Endothelial cell (in vitro differentiated cells): Measurements from ENCODE around the gene TBC1D23. TPM values are rescaled to one million over a fixed set of nuclear protein-coding genes. Genes with fewer than 3 reads are reported as not detected.

Experiments used
- DNase-seq: peaks from one replicate; pipeline ENCODE4 v3.0.0; 2021; ENCODE audit warnings: low spot score
- H3K27ac Mint-ChIP-seq: one replicate; pipeline ENCODE4 v1.8.0; 2021; ENCODE audit warnings: mixed read lengths, inconsistent platforms; ENCODE audit not compliant: unreplicated experiment
- H3K27me3 Mint-ChIP-seq: one replicate; pipeline ENCODE4 v1.8.0; 2021; ENCODE audit warnings: mild to moderate bottlenecking, moderate library complexity, mixed read lengths, inconsistent platforms; ENCODE audit not compliant: unreplicated experiment
- H3K36me3 Mint-ChIP-seq: one replicate; pipeline ENCODE4 v1.8.0; 2021; ENCODE audit warnings: mild to moderate bottlenecking, low read depth, mixed read lengths, inconsistent platforms; ENCODE audit not compliant: unreplicated experiment
- H3K4me1 Mint-ChIP-seq: one replicate; pipeline ENCODE4 v1.8.0; 2021; ENCODE audit warnings: mild to moderate bottlenecking, mixed read lengths, inconsistent platforms; ENCODE audit not compliant: unreplicated experiment
- H3K4me3 Mint-ChIP-seq: one replicate; pipeline ENCODE4 v1.8.0; 2021; ENCODE audit warnings: mild to moderate bottlenecking, mixed read lengths, inconsistent platforms; ENCODE audit not compliant: unreplicated experiment
- H3K9me3 Mint-ChIP-seq: one replicate; pipeline ENCODE4 v1.8.0; 2021; ENCODE audit warnings: mixed read lengths, inconsistent platforms; ENCODE audit not compliant: unreplicated experiment
- total RNA-seq: library from RNA; stranded (reverse); fragmentation: NEBNext Ultra II Directional; extraction: Animal tissue kit (Norgen Biotek cat#: 25700); gene quantifications from one replicate; pipeline ENCODE4 v1.2.1, GENCODE V29; 2021; ENCODE audit not compliant: unreplicated experiment
- TF ChIP-seq, protein P1 (sequence below): fragments of 200-600 bp; sonication (generic); IDR thresholded peaks from one replicate; pipeline ENCODE4 v1.5.0; 2021; ENCODE audit warnings: antibody characterized with exemption; ENCODE audit not compliant: unreplicated experiment

The TBC1D23 gene
- total RNA-seq, 1 donor from 2014 or later = 31.2 TPM

GRCh38 chr3:100252001-100252400 is 8.8 kb upstream of the TBC1D23 start:
- TF ChIP-seq, protein P1, sequence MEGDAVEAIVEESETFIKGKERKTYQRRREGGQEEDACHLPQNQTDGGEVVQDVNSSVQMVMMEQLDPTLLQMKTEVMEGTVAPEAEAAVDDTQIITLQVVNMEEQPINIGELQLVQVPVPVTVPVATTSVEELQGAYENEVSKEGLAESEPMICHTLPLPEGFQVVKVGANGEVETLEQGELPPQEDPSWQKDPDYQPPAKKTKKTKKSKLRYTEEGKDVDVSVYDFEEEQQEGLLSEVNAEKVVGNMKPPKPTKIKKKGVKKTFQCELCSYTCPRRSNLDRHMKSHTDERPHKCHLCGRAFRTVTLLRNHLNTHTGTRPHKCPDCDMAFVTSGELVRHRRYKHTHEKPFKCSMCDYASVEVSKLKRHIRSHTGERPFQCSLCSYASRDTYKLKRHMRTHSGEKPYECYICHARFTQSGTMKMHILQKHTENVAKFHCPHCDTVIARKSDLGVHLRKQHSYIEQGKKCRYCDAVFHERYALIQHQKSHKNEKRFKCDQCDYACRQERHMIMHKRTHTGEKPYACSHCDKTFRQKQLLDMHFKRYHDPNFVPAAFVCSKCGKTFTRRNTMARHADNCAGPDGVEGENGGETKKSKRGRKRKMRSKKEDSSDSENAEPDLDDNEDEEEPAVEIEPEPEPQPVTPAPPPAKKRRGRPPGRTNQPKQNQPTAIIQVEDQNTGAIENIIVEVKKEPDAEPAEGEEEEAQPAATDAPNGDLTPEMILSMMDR = no peak
- Mint-ChIP-seq H3K9me3 (no peaks in the 10 kb centered on the region), H3K27me3 (no peaks in the 10 kb centered on the region), H3K4me1 (no peaks in the 10 kb centered on the region), H3K36me3 (no peaks in the 10 kb centered on the region), H3K27ac (no peak overlapping the region), H3K4me3 (no peak overlapping the region)
- DNase-seq = no peak

DNA sequence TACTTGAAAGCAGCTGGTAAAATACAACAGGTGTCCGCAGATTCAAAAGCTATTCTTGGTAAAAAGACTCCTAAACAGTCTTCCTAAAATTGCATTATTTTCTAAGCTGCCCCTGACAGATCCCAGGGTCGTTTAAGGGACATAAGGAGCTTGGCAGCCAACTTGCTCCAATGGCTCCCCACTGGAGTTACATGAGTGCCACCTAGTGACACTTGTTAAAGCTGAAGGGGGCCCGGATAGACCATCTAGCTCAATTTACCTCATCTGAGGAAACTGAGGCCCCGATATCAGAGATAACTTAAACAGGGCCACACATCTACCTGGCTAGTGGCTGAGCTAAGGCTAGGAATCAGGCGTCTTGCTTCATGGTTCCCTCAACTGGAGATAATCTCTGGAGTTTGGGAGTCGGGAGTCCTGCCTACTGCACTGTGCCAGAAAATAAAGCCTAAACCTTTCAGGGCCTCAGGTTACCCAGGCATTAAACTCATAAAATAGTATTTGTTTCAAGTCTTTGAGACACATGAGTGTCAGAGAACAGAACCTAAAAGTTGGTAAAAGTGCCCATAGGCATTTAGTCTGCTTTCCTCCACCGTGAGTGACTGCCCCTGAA is 6.5 kb upstream of the TBC1D23 start:
- Mint-ChIP-seq H3K27ac (no peak overlapping the region), H3K9me3 (no peaks in the 10 kb centered on the region), H3K27me3 (no peaks in the 10 kb centered on the region), H3K36me3 (no peaks in the 10 kb centered on the region), H3K4me1 (no peaks in the 10 kb centered on the region), H3K4me3 (no peak overlapping the region)
- TF ChIP-seq, protein P1 = peak; percentile 32
- peak; percentile 53 for DNase-seq

DNA sequence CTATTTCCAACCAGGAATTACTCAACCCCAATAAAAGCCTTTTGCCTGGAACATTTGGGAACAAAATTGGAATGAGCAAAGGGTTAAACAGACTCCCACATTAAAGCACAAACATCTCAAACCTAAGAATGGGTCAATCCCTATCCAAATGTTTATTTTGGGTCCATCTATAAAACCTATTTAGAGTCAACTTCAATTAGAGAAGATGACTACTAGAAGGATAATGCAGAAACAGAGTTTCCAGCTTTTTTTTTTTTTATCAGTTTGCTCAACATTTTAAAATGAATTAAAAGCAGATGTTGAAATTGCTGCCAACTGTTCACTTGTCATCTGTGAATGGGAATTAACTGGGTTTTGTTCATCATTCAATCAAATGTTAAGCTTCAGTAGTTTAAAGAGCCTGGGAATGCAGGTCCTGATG is 4.1 kb upstream of the TBC1D23 start:
- Mint-ChIP-seq H3K9me3 (no peaks in the 10 kb centered on the region), H3K27ac (no peak overlapping the region), H3K4me1 (peaks cover 11% of the 10 kb centered on the region), H3K36me3 (no peaks in the 10 kb centered on the region), H3K27me3 (no peaks in the 10 kb centered on the region), H3K4me3 (no peak overlapping the region)
- TF ChIP-seq, protein P1 = no peak
- DNase-seq = no peak

GRCh38 chr3:100257586-100257985 is 3.2 kb upstream of the TBC1D23 start:
- Mint-ChIP-seq H3K4me1 (peaks cover 15% of the 10 kb centered on the region), H3K9me3 (no peaks in the 10 kb centered on the region), H3K27ac (no peak overlapping the region), H3K4me3 (no peak overlapping the region), H3K27me3 (no peaks in the 10 kb centered on the region), H3K36me3 (no peaks in the 10 kb centered on the region)
- TF ChIP-seq, protein P1 = no peak
- DNase-seq = no peak

DNA sequence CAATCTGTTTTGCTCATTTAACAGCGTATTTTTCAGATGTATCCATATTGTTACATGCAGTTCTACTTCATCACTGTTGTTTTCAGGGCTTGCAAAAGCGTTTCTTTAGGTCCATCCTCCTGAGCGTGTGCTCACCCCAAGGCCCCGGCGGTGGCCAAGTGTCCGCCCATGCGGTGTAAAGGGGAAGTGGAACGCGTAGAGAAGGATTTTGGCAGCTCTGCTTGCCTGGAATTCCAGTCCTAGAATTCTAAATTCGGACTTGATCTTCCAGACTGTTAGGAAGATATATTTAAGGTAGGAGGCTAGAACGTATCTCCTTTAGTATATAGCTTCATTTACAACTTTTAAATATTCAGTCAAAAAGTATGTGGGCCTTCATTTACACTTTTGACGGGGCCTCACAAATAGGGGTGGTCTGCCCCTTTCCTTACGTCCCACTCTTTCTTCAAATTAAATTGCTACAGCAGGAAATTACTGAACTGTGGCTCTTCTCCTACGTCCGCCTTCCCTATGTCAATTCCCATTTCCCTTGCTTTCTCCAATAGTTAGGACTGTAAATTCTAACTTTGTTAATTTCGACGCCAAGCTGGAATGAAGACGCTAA is 609 bp upstream of the TBC1D23 start:
- Mint-ChIP-seq H3K4me1 (peaks cover 22% of the 10 kb centered on the region), H3K9me3 (no peaks in the 10 kb centered on the region), H3K27me3 (no peaks in the 10 kb centered on the region), H3K27ac (peak overlapping the region; percentile 88), H3K4me3 (peak overlapping the region; percentile 95), H3K36me3 (no peaks in the 10 kb centered on the region)
- TF ChIP-seq, protein P1 = no peak
- peak; percentile 46 for DNase-seq
